Urothelium cell line (cell line): Measurements from ENCODE around the gene PLXDC2.

Source experiments
- DNase-seq: peaks from one replicate; pipeline ENCODE4 v3.0.0; 2011; ENCODE audit warnings: low spot score, mixed read lengths
- FAIRE-seq: peaks from 2 replicates; lab custom pipeline; 2011; peaks lifted over from hg19 to GRCh38; lab: Jason Lieb, UNC

PLXDC2 gene

DNA sequence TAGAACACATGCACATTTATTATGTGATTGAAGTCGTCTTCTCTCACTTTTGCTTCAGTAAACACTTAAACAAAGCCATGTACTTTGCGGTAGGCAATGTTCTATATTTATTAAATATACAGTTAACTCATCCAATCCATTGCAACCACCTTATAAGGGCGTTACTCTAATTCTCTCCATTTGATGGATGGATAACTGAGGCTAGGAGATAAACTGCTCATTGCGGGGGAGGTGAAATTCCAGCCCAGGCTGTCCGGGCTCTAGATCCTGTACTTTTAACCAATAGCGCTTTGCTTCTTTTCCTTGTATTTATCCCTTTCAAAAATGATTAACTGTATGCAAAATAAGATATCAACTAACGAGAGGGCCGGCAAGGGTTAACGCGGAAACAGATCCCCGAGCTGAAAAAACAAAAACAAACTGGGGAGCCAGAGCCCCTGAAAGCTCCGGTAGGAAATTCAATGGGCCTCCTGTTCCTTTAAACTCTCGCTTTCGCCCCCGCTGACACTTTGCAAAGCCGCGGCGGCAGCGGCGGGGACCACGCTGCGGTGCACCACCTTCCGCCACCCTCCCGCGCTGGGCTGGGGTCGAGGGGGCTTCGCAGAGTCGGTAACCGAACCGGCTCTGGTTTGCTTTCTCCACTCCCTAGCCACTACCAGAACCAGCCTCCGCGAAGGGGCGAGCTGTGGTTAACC lies 1.0 kb upstream of the PLXDC2 start:
- FAIRE-seq (no peak), DNase-seq (peak; percentile 31)

DNA sequence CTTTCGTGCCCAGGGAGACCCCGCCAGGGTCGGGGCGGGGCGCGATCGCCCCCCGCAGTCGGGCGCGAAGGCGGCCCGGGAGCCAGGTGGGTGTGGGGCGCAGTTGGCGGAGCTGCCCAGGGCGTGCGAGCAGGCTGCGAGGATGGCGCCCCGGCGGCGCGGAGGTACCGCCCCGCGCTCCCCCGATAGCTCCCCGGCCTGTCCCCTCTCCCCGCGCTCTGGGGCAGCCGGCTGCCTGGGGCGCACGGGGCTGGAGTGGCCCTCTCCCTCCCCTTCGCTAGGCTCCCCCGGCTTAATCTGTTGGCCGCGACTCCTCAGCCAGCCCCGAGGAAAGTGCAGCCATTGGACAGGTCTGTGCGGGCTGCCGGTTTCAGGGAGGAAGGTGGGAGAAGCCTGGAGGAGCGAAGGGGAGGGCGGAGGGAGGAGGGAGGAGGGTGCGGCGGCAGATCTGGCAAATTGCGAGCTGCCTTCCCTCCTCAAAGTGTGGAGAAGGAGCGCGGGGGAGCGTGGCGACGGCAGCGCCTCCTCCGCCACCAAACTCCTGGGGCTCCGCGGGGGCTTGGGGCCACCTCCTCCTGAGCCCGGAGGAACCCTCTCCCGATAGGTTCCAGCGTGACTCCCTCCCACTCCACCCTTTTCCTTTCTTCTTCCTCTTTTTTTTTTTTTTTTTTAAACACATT lies 361 bp upstream of the PLXDC2 start:
- FAIRE-seq = peak; percentile 35
- peak; percentile 61 for DNase-seq

DNA sequence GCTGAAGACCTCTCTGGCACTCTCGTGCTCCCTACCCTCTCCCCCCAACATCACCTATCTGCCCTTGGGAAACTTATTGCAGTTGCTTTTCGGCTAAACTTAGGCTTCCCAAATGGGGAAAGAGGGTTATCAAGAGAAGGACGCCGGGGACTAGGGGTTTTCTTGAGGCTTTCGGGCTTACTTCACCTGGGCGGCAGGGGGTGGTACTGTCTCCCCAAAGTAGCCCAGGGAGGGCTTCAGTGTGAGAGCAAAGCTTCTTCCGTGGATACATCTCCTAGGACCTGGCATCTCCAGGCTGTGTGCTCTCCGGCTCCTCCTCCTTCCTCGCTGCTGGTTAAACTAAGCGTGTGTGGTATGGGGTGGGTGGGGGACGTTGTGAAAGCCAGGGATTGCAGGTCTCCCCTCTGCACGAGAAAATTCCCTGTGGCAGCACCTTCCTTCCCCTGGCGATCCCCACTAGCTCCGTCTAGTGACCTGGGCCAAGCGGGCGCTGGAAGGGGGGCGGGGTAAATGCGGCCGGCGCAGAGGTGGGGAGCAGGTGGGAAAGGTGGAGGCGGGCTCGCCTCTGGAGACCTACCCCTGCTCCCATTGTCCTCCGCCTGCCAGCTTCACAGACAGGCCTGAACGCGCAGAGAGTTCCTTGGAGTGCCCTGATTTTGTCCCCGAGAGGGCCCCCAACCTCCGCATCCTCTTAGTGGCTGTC lies 1.1 kb downstream of the PLXDC2 start:
- no peak for FAIRE-seq
- peak; percentile 21 for DNase-seq

DNA sequence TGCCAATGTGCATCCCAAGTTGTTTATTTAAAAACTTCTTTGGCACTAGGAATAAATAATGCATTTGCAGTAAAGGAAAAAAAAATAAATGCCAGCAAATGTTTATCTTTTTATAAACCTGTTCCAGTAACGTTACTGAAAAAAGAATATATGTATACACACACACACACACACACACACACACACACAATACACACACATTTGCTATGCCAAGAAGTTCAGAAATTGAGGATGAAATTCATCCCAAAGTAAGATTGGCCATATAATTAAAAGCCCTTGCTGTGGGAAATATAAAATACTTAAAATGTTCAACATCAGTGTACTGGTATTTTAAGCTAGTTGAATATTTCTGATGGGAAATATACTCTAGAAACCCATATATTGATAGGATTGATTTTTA lies 2.6 kb downstream of the PLXDC2 start:
- DNase-seq = no peak
- no peak for FAIRE-seq

DNA sequence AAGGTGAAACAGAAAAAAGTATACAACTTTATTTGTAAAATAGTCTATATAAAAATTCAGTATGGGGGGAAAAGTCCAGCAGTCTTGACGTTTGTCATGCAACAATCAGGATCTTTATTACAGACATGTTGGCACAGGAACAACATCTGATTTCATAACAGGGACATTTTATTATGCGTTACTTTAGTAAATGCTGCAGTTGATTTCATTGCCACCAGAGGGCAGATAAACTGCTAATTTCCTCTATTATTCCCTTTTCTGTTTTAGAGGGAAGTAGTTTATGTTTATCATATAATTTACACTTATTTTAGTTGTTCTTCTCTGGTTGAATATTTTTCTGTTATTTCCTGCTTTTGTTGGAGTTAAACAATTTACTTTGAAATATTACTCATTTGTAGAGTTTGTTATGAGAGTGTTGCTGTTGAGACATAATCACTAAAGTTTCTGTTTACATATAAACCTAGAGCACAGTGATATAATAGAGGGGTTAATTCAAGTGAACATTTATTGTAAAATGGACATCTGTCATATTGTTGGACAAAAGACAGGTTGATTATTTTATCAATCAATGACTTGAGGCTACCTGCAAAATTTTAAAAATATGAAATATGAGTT lies 3.3 kb downstream of the PLXDC2 start:
- DNase-seq (peak; percentile 21), FAIRE-seq (no peak)

DNA sequence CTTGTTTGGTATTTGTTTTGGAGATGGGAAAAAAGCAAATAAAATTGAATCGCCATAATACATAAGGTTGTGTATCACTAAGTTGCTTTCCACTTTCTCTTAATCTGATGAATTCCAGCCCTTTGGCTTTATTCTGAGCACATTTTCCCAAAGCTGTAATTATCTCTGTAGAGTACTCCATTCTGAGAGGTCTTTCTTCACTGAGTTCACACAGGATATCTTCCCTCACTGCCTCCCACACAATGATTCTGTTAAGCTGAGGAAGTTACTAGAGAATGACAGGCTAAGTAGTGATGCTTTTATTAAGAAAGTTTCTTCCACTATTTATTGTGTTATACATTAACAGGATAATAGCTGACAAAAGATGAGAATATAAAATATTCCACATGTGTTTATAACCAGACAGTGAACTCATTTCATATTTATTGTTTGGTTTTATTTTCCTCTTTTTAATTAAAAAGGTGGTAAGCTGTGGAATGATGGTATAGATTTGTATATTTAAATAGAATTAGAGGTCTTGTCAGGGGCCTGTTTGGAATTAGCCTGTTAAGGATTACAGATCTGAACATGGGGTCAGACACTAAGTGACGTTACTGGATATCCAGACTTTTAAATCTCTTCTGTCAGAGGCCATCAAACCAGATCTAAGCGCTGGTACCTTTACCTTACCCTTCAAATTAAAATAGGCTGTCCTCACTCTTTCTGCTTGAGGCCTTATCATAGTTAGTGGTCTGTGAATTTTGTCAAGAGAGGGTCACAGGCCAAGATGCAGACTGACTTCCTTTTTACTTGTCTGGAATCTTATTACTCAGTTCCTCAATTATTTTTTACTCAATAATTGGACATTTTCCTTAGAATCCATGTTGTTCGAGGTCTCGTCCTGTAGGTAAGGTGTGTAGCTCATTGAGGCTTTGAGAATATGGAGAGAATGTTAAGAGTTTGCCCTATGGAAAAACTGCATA lies 8.4 kb downstream of the PLXDC2 start:
- DNase-seq = no peak
- no peak for FAIRE-seq

DNA sequence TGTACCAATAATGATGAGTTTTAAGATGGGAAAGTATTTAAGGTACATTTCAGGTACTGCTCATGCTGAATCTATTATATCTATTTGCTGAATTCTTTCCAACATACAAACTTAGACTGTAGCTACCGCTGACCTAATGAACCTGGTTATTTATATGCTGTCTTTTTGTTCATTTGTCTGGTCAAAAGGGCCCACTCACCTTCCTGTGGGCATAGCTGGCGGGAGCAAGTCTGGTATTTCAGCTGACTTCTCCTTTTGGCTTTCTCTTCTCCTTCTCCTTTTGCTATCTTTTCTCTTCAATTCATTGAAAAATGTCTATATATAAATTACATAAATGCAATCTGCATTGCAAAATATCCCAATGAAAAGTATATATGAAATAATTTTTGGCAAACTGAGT lies 9.5 kb downstream of the PLXDC2 start:
- FAIRE-seq = no peak
- no peak for DNase-seq

DNA sequence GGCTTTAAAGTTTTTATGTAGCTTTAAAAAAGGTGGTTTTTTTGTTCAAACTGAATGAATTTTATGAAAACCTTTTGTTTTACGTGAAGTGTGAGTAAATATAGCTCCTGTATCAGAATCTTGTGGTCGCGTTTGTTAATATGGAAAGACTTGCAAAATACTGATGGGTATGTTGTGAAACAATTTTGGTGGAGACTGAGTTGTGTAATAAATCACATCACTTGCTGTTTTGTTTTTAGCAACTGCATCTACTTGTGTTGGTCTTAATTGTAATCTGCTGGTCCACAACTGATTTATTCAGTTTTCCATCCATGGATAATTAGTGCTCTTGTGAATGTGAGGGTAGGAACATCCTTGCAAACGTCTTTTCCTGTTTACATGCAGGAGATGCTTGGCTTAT lies 10.5 kb downstream of the PLXDC2 start:
- DNase-seq (no peak), FAIRE-seq (no peak)

DNA sequence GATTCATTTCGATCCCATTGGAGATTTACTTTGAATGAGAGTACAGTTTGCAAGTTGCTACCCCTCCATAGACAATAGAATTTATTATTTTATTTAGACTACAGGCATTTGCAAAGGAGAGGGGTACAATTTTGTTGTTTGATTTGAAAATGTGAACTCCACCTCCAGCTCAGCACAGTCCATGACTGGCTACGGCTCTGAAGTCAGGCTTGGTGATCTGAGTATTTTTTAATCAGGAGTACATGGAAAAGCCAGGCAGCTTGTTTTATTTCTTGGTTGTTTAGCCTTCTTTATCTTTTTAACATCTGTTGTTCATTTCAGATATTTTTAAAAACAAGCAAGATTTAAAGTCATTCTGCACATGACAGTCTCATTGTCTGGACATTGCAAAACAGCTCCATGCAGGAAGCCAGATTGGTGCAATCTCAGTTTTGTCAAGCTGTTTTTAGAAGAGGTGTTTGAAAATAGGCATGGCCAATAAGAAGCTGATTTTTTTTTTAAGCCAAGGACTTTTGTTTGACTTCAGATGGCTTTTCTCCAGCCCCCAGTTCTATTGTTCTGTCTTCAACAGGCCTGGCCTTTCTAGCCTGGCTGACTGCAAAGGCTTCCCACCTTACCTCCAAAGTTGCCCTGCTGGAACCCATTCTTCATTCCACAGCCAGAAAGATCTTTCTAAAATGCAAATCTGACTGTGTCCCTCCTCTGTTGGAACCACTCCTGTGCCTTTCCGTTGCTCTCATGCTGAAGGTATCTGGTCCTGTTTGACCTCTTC lies 12.2 kb downstream of the PLXDC2 start:
- DNase-seq (no peak), FAIRE-seq (no peak)

DNA sequence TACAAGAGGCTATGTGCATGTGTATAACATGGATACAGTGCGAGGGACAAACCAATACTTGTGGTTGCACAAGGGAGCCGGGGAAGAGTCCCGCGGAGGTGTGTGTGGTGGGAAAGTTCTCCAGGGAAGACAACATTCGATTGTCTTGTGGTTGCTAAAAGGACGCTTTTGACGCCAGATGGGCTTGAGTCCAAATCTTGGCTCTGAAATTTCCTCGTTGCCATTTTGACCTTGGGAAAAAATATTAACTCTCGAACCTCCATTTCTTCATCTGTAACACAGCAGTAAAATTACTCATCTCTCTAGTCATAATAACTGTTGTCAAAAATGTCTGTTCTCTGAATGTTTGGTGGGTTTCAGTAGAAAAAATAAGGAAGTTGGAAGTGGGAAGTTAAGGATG lies 16.5 kb downstream of the PLXDC2 start:
- DNase-seq = peak; percentile 30
- no peak for FAIRE-seq

DNA sequence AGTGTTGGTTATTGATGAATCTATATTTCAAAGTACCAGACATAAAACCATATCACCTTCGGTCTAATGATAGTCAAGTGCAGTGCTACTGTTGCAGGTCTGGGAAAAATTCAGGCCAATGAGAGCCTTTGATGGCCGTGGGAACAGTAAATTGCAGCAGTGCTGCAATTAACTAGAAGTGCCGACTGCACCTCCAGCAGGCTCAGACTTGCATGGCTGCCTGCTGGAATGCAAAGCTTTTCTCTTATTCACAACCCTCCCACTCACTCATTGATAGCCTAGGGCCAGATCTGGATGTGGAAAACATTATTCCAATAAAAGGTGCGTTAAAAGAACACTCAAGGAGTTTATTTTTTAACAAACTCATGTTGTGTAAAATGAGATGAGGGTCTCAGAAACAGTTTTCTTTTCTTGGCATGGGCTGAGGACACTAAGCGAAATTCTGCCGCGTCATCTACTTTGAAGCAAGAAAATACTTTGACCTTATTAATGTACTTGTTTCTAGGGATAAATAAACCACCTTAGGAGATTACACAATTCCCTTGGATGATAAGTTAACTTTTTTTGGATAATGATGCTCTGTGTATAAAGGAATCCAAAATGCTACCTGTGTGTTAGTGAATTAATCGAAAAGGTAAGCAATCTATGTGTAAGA lies 17.1 kb downstream of the PLXDC2 start:
- no peak for FAIRE-seq
- DNase-seq = no peak

DNA sequence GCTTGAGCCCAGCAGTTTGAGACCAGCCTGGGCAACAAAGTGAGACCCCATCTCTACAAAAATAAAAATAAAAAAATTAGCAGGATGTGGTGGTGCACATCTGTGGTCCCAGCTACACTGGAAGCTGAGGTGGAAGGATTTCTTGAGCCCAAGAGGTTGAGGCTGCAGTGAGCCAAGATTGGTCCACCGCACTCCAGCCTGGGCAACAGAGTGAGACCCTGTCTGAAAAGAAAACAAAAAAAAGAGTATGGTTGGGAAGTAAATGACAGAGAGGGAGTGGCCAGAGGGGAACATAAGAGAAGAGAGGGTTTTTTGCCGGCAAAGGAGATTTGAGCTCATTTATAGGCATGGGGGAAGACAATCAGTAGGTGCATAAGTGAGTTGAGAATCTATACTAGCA lies 19.7 kb downstream of the PLXDC2 start:
- FAIRE-seq (no peak), DNase-seq (no peak)

DNA sequence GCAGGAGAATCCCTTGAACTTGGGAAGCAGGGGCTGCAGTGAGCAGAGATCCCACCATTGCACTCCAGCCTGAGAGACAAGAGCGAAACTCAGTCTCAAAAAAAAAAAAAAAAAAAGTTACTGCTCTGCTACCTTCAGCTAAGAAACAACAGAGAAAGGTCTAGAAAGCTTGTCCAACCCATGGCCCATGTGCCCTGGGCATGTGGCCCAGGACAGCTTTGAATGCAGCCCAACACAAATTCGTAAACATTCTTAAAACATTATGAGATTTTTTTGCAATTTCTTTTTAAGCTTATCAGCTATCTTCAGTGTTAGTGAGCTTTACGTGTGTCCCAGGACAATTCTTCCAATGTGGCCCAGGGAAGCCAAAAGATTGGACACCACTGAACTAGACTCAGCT lies 22.9 kb downstream of the PLXDC2 start:
- DNase-seq = no peak
- no peak for FAIRE-seq

DNA sequence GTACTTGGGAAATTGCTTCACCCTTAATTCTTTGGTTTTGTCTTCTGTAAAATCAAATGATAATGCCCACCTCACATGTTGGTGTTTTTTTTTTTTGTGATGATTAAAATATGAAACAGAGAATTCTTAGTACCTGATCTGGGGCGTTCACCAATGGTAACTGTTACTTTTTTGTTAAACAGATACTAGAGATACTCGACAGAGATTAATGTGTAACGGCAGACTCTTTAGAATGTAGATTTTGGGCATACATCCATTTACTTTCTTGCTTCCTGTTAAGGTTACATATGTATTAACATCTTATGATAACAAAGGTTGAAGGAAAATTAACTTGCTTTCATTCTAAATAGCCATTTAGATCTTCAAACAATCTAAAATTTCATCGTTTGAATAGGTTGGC lies 23.3 kb downstream of the PLXDC2 start:
- DNase-seq = no peak
- no peak for FAIRE-seq

DNA sequence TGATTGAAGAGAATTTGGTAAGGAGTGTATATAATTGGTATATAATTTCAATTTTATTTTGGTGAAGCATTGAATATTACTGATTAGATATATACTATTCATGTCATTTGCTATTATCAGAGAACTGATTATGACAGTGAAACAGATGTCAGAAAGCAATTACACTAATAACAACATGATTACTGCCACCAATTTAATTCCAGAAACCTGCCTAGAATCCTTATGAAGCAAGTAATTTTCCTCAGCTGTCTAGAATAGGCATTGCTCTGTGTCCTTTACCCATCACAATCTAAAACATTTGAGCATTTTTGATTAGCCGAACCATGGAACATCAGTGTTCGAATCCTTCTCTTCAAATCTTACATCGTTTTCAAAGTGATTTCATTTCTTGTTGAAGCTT lies 24.5 kb downstream of the PLXDC2 start:
- FAIRE-seq (no peak), DNase-seq (no peak)

DNA sequence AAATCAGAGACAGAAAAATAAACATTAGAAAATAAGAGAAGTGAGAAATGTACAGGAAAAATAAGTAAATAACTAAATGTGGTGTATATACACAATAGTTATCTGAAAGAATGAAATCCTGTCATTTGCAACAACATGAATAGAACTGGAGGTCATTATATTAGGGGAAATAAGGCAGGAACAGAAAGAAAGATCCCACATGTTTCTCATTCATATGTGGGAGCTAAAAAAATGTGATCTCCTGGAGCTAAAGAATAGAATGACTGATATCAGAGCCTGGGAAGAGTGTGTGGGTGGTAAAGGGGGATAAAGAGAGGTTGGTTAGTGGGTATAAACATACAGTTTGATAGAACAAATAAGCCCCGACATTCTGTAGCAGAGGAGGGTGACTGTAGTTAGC lies 27.3 kb downstream of the PLXDC2 start:
- FAIRE-seq = no peak
- no peak for DNase-seq

DNA sequence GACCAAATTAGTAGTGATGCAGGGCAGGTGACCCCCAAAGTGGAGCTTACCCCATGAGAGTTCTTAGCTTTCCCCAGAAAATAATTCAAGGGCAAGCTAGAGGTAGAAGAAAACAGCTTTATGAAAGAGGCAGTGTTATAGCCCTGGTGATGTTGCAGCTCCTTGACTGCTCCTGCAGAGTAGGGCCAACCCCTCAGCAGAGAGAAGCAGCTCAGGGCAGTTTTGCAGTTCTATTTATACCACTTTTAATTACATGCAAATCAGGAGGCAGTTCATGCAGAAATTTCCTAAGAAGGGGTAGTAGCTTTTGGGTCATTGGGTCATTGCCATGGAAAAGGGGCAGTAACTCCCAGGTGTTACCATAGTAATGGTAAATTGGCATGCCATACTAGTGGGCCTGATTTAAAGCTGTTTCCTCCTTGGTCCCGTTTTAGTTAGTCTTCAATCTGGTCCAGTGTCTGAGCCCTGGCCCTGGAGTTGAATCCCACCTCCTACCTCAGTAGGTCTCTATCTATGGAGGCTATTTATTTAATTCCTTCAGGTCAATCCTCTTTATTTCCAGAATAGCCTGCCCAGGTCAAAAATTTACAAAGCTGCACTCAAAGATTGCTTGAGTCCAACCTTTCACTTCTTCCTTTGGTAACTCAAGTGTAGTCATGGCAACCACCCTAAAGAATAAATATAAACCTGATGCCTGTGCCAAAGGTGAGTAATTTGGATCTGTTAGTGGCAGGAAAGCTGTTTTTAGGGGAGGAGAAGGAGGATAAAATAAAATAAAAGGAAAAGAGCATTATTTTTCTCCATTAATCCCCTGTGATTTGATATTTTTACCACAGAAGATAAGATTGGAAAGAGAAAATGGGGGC lies 29.5 kb downstream of the PLXDC2 start:
- FAIRE-seq (no peak), DNase-seq (no peak)

DNA sequence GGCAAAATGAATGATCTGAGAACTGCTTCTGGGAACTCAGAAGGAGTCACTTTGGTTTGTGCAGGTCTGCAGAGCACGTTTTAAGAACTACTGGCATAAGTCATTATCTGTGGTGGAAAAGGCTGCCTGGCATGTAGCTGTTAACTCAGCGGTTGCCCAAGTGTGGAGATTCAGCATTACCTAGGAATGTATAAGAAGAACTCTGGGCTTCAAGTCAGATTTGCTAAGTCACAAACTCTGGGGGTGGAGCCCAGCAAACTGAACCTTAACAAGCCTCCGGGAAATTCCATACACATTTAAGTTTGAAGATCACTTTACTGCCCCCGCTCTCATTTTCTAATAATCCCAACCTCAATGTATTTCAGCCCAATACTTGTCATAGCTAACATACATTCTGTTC lies 31.1 kb downstream of the PLXDC2 start:
- FAIRE-seq = no peak
- no peak for DNase-seq
